Thyroid gland (tissue), 4 donors: Measurements from ENCODE around the gene AGBL2.

Source experiments
- POLR2A ChIP-seq, 2 donors: fragments of 450-650 bp; IDR thresholded peaks; one replicate each; pipeline ENCODE4 v1.6.1; 2017; ENCODE audit warnings: antibody characterized with exemption in 2 of 2, mild to moderate bottlenecking in 2 of 2, moderate library complexity in 1 of 2
- TF ChIP-seq, protein P1 (sequence below), 6 experiments: fragments of 200-600 bp in 3 of 6; fragments of 450-650 bp in 3 of 6; sonication (generic) in 3 of 6; IDR thresholded peaks; one replicate each; pipeline ENCODE4 v1.5.1; 2016 to 2019; ENCODE audit warnings: antibody characterized with exemption in 6 of 6, mild to moderate bottlenecking in 2 of 6, inconsistent platforms in 1 of 6, moderate library complexity in 1 of 6

DNA sequence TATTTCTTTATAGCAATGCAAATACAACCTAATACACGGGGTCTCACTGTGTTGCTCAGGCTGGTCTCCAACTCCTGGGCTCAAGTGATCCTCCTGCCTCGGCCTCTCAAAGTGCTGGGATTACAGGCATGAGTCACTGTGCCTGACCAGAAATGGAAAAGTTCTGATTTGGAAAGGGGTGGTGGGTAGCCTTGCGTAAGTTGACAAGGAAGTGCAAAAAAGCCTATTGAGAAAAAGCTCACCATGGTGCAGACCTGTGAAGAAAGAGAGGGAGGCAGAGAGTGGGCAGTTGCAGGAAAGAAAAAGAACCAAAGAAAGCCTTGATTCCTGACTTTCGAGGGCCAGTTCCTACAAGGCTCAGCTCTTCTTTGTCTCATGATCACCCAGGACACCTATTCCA lies 27.1 kb downstream of the AGBL2 start:
- TF ChIP-seq, protein P1, sequence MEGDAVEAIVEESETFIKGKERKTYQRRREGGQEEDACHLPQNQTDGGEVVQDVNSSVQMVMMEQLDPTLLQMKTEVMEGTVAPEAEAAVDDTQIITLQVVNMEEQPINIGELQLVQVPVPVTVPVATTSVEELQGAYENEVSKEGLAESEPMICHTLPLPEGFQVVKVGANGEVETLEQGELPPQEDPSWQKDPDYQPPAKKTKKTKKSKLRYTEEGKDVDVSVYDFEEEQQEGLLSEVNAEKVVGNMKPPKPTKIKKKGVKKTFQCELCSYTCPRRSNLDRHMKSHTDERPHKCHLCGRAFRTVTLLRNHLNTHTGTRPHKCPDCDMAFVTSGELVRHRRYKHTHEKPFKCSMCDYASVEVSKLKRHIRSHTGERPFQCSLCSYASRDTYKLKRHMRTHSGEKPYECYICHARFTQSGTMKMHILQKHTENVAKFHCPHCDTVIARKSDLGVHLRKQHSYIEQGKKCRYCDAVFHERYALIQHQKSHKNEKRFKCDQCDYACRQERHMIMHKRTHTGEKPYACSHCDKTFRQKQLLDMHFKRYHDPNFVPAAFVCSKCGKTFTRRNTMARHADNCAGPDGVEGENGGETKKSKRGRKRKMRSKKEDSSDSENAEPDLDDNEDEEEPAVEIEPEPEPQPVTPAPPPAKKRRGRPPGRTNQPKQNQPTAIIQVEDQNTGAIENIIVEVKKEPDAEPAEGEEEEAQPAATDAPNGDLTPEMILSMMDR (IDR thresholded peaks at IDR 0.05), result no peak
- TF ChIP-seq POLR2A (IDR thresholded peaks at IDR 0.05), result no peak
